HG03354 (cell line): ENCODE measurements around the gene AFF1.

Experiments
- ATAC-seq: cut with Tn5 transposase; IDR thresholded peaks from one replicate; pipeline ENCODE4 v1.9.1; 2021; ENCODE audit warnings: mild to moderate bottlenecking; ENCODE audit not compliant: unreplicated experiment, poor library complexity, severe bottlenecking

The AFF1 gene

GRCh38 chr4:87166296-87166854 is 231.6 kb downstream of the AFF1 start:
- no peak for ATAC-seq

- ATAC-seq = no peak
Measured at GRCh38 chr4:87171944-87172343, 237.1 kb downstream of the AFF1 start.

DNA sequence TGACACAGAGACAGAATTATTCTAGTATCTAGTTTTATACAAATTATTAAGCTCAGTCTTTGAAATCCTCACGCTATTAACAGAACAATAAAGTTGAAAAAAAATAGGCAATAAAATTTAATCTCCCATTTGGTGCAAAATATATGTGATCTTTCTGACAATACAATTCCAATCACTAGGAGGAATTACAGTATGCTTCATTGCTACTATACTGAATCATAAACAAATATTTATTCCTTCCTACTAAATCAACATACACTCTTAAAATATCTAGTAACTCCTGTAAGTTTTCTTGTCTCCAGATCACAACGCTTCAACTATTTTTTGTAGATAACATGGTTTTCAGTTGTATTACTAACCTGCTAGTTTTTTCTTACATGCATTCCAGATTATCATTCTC is 239.9 kb downstream of the AFF1 start:
- ATAC-seq = no peak

DNA sequence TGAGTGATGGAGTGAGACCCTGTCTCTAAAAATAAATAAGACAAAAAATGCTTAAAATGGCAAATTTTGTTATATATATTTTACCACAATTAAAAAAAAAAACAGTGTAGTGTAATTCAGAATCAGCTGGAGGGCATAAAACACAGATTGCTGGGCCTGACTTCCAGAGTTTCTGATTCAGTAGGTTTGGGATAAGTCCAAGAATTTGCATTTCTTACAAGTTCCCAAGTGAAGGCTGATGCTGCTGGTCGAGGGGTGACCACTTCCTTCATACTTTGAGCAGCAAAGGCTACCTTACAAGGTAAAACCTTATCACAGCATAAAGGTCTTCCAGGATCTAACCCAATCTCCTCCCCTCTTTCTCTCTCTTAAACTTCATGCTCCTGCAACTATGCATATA is 244.9 kb downstream of the AFF1 start:
- no peak for ATAC-seq

DNA sequence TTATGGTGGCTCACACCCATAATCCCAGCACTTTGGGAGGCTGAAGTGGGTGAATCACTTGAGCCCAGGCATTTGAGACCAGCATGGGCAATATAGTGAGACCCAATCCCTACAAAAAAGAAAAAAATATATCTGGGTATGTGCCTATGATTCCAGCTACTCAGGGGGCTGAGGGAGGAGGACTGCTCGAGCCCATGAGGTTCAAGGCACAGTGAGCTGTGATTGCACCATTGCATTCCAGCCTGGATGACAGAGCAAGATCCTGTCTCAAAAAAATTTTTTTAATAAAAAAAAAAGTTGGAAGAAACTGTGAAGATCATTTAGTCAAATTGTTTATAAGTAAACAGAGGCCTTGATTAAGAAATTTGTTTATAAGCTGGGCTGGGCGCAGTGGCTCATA is 246.0 kb downstream of the AFF1 start:
- no peak for ATAC-seq

DNA sequence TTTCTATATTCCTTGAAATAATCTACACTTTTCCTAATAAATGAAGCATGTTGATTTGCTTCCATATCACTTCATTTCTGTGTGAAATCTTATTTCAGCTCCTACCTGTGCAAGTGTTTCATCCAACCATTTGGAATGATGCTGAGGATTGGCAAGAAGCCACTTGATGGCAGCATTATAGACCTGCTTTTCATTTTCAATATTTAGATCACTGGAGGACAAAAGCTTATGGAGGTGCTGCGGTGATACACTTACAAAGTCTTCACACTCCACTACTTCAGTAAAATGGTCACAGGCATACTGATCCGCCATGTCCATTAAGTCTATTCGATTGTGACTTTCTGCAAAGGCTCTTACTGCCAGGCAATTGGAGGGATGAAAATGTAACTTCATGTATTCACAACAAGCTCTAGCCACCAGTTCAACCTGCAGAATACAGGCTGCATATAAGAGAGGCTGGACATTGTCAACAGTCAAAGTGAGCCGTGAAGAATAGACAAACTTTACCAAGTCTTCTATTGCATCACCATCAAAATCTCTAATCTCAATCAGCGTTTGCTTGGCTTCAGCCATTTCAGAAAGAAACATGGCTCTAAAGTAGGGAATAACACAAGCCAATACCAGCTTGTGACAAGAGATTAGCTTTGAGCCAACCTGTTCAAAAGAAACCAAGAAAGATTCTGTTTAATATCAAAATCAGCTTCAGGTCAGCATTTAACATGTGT is 250.5 kb downstream of the AFF1 start:
- no peak for ATAC-seq

GRCh38 chr4:87188048-87188447 is 253.2 kb downstream of the AFF1 start:
- no peak for ATAC-seq

- ATAC-seq = no peak
Measured at GRCh38 chr4:87188932-87189331, 254.1 kb downstream of the AFF1 start.
